Astrocyte (in vitro differentiated cells and primary cell): ENCODE results near the gene CATSPERZ.

Source experiments
- EZH2 ChIP-seq: IDR thresholded peaks from 2 replicates; pipeline ENCODE4 v1.6.1; 2012; ENCODE audit warnings: mild to moderate bottlenecking, low read length, inconsistent platforms; ENCODE audit not compliant: insufficient read depth
- TF ChIP-seq, protein P1 (sequence below): IDR thresholded peaks from 2 replicates; pipeline ENCODE4 v1.5.1; 2011; ENCODE audit warnings: low read depth, mild to moderate bottlenecking, inconsistent platforms, low read length, moderate library complexity; ENCODE audit not compliant: insufficient read depth

DNA sequence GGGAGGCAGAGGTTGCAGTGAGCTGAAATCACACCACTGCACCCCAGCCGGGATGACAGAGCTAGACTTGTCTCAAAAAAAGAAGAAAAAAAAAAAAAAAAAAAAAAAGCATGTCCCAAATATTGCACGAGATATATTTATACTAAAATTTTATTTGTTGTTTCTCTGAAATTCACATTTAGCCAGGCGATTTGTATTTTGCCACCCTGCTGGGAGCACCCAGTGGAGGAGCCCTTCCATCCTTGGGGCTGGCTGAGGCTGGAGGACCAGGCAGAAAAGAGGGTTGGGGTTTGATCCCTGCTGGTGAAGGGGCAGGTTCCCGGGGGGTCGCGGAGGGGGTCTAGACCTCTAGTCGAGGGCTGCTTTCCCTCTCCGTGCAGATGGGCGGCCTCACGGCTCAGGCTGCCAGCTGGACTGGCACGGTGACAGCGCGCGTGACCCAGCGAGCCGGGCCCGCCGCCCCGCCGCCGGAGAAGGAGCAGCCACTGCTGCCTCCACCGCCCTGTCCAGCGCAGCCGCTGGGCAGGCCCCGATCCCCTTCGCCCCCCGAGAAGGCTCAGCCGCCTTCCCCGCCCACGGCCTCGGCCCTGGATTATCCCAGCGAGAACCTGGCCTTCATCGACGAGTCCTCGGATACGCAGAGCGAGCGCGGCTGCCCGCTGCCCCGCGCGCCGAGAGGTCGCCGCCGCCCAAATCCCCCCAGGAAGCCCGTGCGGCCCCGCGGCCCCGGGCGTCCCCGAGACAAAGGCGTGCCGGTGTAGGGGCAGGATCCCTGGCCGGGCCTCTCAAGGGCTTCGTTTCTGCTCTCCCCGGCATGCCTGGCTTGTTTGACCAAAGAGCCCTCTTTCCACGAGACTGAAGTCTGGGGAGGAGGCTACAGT, 952 bp upstream of the CATSPERZ start:
- TF ChIP-seq, protein P1, sequence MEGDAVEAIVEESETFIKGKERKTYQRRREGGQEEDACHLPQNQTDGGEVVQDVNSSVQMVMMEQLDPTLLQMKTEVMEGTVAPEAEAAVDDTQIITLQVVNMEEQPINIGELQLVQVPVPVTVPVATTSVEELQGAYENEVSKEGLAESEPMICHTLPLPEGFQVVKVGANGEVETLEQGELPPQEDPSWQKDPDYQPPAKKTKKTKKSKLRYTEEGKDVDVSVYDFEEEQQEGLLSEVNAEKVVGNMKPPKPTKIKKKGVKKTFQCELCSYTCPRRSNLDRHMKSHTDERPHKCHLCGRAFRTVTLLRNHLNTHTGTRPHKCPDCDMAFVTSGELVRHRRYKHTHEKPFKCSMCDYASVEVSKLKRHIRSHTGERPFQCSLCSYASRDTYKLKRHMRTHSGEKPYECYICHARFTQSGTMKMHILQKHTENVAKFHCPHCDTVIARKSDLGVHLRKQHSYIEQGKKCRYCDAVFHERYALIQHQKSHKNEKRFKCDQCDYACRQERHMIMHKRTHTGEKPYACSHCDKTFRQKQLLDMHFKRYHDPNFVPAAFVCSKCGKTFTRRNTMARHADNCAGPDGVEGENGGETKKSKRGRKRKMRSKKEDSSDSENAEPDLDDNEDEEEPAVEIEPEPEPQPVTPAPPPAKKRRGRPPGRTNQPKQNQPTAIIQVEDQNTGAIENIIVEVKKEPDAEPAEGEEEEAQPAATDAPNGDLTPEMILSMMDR = no peak
- peak; percentile 57 for TF ChIP-seq EZH2
